ENCODE measurements around the gene EI24.

GRCh38 chr11:125532668-125533067 is 36.6 kb upstream of the EI24 start:
- TF ChIP-seq, protein P1, sequence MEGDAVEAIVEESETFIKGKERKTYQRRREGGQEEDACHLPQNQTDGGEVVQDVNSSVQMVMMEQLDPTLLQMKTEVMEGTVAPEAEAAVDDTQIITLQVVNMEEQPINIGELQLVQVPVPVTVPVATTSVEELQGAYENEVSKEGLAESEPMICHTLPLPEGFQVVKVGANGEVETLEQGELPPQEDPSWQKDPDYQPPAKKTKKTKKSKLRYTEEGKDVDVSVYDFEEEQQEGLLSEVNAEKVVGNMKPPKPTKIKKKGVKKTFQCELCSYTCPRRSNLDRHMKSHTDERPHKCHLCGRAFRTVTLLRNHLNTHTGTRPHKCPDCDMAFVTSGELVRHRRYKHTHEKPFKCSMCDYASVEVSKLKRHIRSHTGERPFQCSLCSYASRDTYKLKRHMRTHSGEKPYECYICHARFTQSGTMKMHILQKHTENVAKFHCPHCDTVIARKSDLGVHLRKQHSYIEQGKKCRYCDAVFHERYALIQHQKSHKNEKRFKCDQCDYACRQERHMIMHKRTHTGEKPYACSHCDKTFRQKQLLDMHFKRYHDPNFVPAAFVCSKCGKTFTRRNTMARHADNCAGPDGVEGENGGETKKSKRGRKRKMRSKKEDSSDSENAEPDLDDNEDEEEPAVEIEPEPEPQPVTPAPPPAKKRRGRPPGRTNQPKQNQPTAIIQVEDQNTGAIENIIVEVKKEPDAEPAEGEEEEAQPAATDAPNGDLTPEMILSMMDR (IDR thresholded peaks at IDR 0.05): no peak
- TF ChIP-seq FOXS1 (CRISPR knock-in tag; IDR thresholded peaks at IDR 0.05): no peak
- no peak for TF ChIP-seq MAZ (IDR thresholded peaks at IDR 0.05; ENCODE audit: borderline replicate concordance, low read depth, low read length)
- TF ChIP-seq EP300 (IDR thresholded peaks at IDR 0.05): no peak
- no peak for TF ChIP-seq HDAC2 (IDR thresholded peaks at IDR 0.05)
- TF ChIP-seq MAFK (IDR thresholded peaks at IDR 0.05; ENCODE audit: partially characterized antibody): no peak
- TF ChIP-seq POLR2A (IDR thresholded peaks at IDR 0.05; ENCODE audit: low read length): no peak
- no peak for TF ChIP-seq RAD21 (conservative IDR thresholded peaks at IDR 0.05 in 1 of 2, IDR thresholded peaks at IDR 0.05 in 1 of 2)
- TF ChIP-seq BHLHE40 (IDR thresholded peaks at IDR 0.05; ENCODE audit: low read depth, low read length): no peak
